Left lung (tissue), 10 donors: Measurements from ENCODE around the gene BATF3. TPM values are rescaled to one million over a fixed set of nuclear protein-coding genes. Genes with fewer than 3 reads are reported as not detected.

Experiments
- ATAC-seq: fragments of 200-7000 bp; cut with Tn5 transposase; one replicate; pipeline ENCODE4 v1.9.1; 2020; ENCODE audit warnings: moderate library complexity
- DNase-seq, 4 donors: peaks; one replicate each; pipeline ENCODE4 v3.0.0-alpha.2; 2013 to 2020
- H3K27ac ChIP-seq, 2 donors: fragments of 200-600 bp; sonication (generic) in 1 of 2; one replicate each; pipeline versions ENCODE4 v1.5.0 to v1.8.0; 2020 to 2021
- H3K27me3 ChIP-seq, 2 donors: fragments of 200-600 bp; sonication (generic) in 1 of 2; one replicate each; pipeline versions ENCODE4 v1.5.0 to v1.8.0; 2020 to 2021
- H3K36me3 ChIP-seq, 2 donors: fragments of 200-600 bp; sonication (generic) in 1 of 2; one replicate each; pipeline versions ENCODE4 v1.5.0 to v1.8.0; 2020 to 2021
- H3K4me1 ChIP-seq, 2 donors: fragments of 200-600 bp; one replicate each; pipeline ENCODE4 v1.8.0; 2021
- H3K4me3 ChIP-seq, 2 donors: fragments of 200-600 bp; sonication (generic) in 1 of 2; one replicate each; pipeline versions ENCODE4 v1.5.0 to v1.8.0; 2020 to 2021; ENCODE audit warnings: mild to moderate bottlenecking in 1 of 2
- H3K9me3 ChIP-seq, 2 donors: fragments of 200-600 bp; sonication (generic) in 1 of 2; one replicate each; pipeline versions ENCODE4 v1.5.0 to v1.8.0; 2020 to 2021
- intact Hi-C, 2 donors: fragments of 100-400 bp; cut with DNase I; formaldehyde crosslinking; loops; one replicate each; pipeline versions ENCODE4 v1.11.2 to v1.14.2; 2022
- polyA plus RNA-seq, 6 donors: library from polyadenylated mRNA; unstranded; fragments of 120-200 nt; gene quantifications; one replicate each; pipeline ENCODE4 v1.2.1, GENCODE V29; 2013; ENCODE audit not compliant: insufficient read length in 6 of 6
- total RNA-seq, 2 donors: library from RNA; stranded (reverse); fragmentation: NEBNext Ultra II Directional; extraction: Animal tissue kit (Norgen Biotek cat#: 25700); gene quantifications; one replicate each; pipeline ENCODE4 v1.2.1, GENCODE V29; 2021
- TF ChIP-seq, protein P1 (sequence below), 2 donors: fragments of 200-600 bp; sonication (generic) in 1 of 2; IDR thresholded peaks; one replicate each; pipeline versions ENCODE4 v1.5.0 to v1.8.0; 2021; ENCODE audit warnings: antibody characterized with exemption in 2 of 2
- donor health status: DM: no; HTN: yes; CAD: no.
- donor health status: DM: no; HTN: no; CAD: no.

The BATF3 gene
- total and polyA plus RNA-seq, 8 donors: 1.3 to 9.0 (median 2.6) TPM

DNA sequence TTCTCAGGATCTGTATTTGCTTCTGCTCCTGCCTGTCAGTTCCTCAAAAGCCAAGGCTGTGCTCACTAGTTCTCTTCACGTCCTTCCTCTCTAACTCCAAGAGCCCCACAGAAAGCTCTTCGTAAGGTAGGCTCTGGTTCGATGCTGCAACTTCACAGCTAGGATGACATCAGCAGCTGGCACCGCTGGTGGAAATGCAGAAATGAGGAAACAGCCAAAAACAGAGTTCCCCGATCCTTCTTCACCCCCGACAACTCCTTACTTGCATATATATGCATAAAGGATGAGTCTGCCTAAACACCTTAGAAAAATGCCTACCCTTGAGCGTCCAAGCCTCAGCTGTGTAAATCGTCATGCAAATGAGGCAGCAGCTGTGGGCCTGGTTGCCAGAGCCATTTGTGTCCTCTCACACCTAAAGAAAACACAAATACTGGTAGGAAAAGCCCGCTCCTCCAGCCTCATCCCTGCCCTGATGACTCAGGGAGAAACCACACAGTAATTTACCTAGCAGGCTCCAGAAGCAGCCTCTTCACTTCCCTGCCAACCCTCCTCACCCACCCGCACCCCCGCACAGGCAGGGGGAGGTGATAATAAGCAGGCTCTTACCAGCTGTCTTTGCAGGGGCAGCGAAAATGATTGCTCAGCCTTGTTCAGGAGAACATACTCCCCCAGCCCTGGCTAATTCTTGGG lies 28.2 kb downstream of the BATF3 start:
- Histone ChIP-seq H3K4me3 (no peak overlapping the region), H3K4me1 (peaks cover 8 to 50% of the 10 kb centered on the region in 2 donors), H3K27me3 (no peaks in the 10 kb centered on the region), H3K9me3 (no peaks in the 10 kb centered on the region), H3K27ac (peak overlapping the region in 1 of 2 donors; percentile 67), H3K36me3 (no peaks in the 10 kb centered on the region)
- intact Hi-C loops: no loop called here
- DNase-seq (peak in 2 of 4 donors; percentile 28 to 72), ATAC-seq (peak; percentile 57)
- TF ChIP-seq, protein P1, sequence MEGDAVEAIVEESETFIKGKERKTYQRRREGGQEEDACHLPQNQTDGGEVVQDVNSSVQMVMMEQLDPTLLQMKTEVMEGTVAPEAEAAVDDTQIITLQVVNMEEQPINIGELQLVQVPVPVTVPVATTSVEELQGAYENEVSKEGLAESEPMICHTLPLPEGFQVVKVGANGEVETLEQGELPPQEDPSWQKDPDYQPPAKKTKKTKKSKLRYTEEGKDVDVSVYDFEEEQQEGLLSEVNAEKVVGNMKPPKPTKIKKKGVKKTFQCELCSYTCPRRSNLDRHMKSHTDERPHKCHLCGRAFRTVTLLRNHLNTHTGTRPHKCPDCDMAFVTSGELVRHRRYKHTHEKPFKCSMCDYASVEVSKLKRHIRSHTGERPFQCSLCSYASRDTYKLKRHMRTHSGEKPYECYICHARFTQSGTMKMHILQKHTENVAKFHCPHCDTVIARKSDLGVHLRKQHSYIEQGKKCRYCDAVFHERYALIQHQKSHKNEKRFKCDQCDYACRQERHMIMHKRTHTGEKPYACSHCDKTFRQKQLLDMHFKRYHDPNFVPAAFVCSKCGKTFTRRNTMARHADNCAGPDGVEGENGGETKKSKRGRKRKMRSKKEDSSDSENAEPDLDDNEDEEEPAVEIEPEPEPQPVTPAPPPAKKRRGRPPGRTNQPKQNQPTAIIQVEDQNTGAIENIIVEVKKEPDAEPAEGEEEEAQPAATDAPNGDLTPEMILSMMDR (IDR thresholded peaks at IDR 0.05): no peak

DNA sequence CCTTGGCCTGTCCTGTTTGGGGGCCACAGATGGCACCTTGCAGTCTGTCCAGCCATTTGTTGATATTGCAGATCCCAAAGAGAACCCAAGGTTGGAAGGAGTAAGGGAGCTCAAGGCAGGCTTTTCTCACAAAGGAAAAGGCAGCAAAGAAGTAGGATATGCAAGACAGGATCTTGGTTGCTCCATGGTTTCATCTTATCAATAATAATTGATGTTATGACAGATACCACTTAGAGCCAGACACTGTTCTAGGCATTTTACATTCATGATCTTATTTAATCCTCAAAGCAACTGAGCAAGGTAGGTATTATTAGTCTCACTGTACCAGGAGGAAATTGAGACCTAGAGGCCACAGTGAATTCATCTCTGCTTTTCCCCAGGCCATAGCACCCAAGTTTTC lies 28.8 kb downstream of the BATF3 start:
- Histone ChIP-seq H3K27me3 (no peaks in the 10 kb centered on the region), H3K4me1 (peaks cover 8 to 56% of the 10 kb centered on the region in 2 donors), H3K27ac (peak overlapping the region in 1 of 2 donors; percentile 67), H3K9me3 (no peaks in the 10 kb centered on the region), H3K4me3 (no peak overlapping the region), H3K36me3 (no peaks in the 10 kb centered on the region)
- ATAC-seq (no peak), DNase-seq (no peak)
- intact Hi-C loops: no loop called here
- TF ChIP-seq, protein P1 (IDR thresholded peaks at IDR 0.05): no peak

GRCh38 chr1:212670301-212670700 lies 29.3 kb downstream of the BATF3 start:
- Histone ChIP-seq H3K4me3 (no peak overlapping the region), H3K36me3 (no peaks in the 10 kb centered on the region), H3K4me1 (peaks cover 8 to 62% of the 10 kb centered on the region in 2 donors), H3K27me3 (no peaks in the 10 kb centered on the region), H3K9me3 (no peaks in the 10 kb centered on the region), H3K27ac (no peak overlapping the region)
- no peak for DNase-seq
- no peak for ATAC-seq
- TF ChIP-seq, protein P1 (IDR thresholded peaks at IDR 0.05): no peak
- intact Hi-C loops: no loop called here

DNA sequence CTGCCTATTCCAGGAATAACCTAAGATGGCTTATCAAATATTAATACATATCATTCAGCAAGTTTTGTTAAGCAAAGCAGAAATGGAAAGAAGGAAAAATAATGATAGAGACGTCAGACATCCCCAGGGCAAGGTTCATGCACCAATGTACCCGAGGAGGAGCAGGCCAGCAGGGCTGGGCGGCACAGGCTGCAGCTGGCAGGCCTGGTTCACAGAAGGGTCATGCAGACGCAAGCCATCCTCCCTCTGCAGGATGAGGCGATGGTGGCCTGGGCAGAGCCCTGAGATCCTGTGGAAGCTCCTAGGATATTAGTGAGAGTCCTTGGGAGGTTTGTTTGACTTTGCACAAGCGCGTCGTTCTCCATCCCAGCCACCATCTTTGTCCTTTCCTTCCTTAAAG lies 30.0 kb downstream of the BATF3 start:
- intact Hi-C loops: loop anchor here in 1 of 2 donors (5.0 kb wide), 1 partner anchor 113 kb away; no protein-coding TSS in a partner anchor
- no peak overlapping the region for H3K27ac ChIP-seq
- H3K36me3 ChIP-seq: no peaks in the 10 kb centered on the region
- H3K9me3 ChIP-seq: no peaks in the 10 kb centered on the region
- ATAC-seq: no peak
- H3K4me3 ChIP-seq: no peak overlapping the region
- no peak for DNase-seq
- TF ChIP-seq, protein P1 (IDR thresholded peaks at IDR 0.05): no peak
- peaks cover 8 to 69% of the 10 kb centered on the region in 2 donors for H3K4me1 ChIP-seq
- no peaks in the 10 kb centered on the region for H3K27me3 ChIP-seq

DNA sequence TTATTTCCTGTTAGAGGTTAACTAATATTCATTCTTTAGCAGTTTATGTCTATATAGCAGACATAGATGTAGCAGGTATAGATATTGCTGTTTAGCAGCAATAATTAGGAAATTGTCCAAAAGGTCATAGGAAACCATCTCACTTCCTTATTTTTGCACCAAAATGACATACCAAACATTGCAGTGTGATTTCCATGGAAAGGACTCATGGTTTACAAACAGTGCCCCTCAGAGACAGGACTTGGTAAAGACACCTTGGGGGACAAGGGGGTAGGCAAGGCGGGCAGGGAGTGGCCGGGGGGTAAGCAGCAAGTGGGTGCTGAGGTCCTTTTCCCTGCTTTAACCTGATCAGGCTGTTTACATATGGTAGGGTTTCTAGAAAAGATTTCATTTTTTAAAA lies 30.5 kb downstream of the BATF3 start:
- Histone ChIP-seq H3K27me3 (no peaks in the 10 kb centered on the region), H3K4me3 (no peak overlapping the region), H3K36me3 (no peaks in the 10 kb centered on the region), H3K4me1 (peaks cover 8 to 69% of the 10 kb centered on the region in 2 donors), H3K9me3 (no peaks in the 10 kb centered on the region), H3K27ac (peak overlapping the region in 1 of 2 donors; percentile 91)
- intact Hi-C loops: loop anchor here in 1 of 2 donors (5.0 kb wide), 1 partner anchor 113 kb away; no protein-coding TSS in a partner anchor
- TF ChIP-seq, protein P1 (IDR thresholded peaks at IDR 0.05): peak in 1 of 2 donors; percentile 33
- ATAC-seq (no peak), DNase-seq (no peak)
